Transverse colon (tissue), 4 donors: ENCODE results near the gene ROPN1. TPM values are rescaled to one million over a fixed set of nuclear protein-coding genes. Genes with fewer than 3 reads are reported as not detected.

Source experiments
- DNase-seq: peaks from one replicate; pipeline ENCODE4 v3.0.0-alpha.2; 2019
- H3K27ac ChIP-seq, 4 donors: fragments of 200-600 bp; sonication (generic); 2 replicates each; pipeline ENCODE4 v1.5.1; 2016 to 2018; ENCODE audit warnings: inconsistent platforms in 4 of 4
- H3K27me3 ChIP-seq: fragments of 200-600 bp; sonication (generic); 2 replicates; pipeline ENCODE4 v1.5.1; 2017; ENCODE audit warnings: inconsistent platforms
- H3K36me3 ChIP-seq, 4 donors: fragments of 200-600 bp; sonication (generic); 2 replicates each; pipeline ENCODE4 v1.5.1; 2017 to 2019; ENCODE audit warnings: inconsistent platforms in 4 of 4
- H3K4me1 ChIP-seq, 4 donors: fragments of 200-600 bp; sonication (generic); 2 replicates each; pipeline ENCODE4 v1.5.1; 2017 to 2020; ENCODE audit warnings: inconsistent platforms in 4 of 4
- H3K4me3 ChIP-seq, 4 donors: fragments of 200-600 bp; sonication (generic); 1 replicate in 1 of 4; 2 replicates in 3 of 4; pipeline versions ENCODE4 v1.5.1 to v1.6.1; 2017 to 2019; ENCODE audit warnings: inconsistent platforms in 4 of 4
- H3K9me3 ChIP-seq, 2 donors: fragments of 200-600 bp; sonication (generic); 2 replicates each; pipeline ENCODE4 v1.5.1; 2017 to 2019; ENCODE audit warnings: inconsistent platforms in 2 of 2
- EP300 ChIP-seq: sonication (generic); formaldehyde crosslinking; IDR thresholded peaks from one replicate; pipeline ENCODE4 v1.6.1; 2017; ENCODE audit warnings: antibody characterized with exemption, low read depth
- WGBS, 2 donors: methylation state at CpG; one replicate each; pipeline ENCODE4 v1.1.5; 2018; ENCODE audit warnings: low coverage in 1 of 2; 5-methylcytosine and 5-hydroxymethylcytosine counted together
- in situ Hi-C, 4 donors: fragments of 200-750 bp; cut with MboI; loops; one replicate each; pipeline versions ENCODE4 v1.15.0 to v1.15.1; 2017; ENCODE audit warnings: low sequenced_read_pairs in 3 of 4, low pct_ligation_motif_present in 1 of 4, low pct_unique_long_range_greater_than_20kb in 1 of 4
- intact Hi-C: fragments of 100-400 bp; cut with DNase I; formaldehyde crosslinking; loops from one replicate; pipeline ENCODE4 v1.15.1; 2023; ENCODE audit warnings: low total_unique reads
- total RNA-seq, 4 donors: library from RNA; depleted of rRNA; stranded (reverse); fragments of >200 nt; gene quantifications; one replicate each; pipeline ENCODE4 v1.1.0, GENCODE V29; 2016

Gene ROPN1
- total RNA-seq, 4 donors from 2014 or later, result 1.9 to 3.4 (median 3.0) TPM; not detected in 1

GRCh38 chr3:123919353-123919752 is 72.6 kb downstream of the ROPN1 start:
- no peak for DNase-seq
- H3K4me3 ChIP-seq, result no peak overlapping the region
- H3K27me3 ChIP-seq, result no peaks in the 10 kb centered on the region
- no peak for TF ChIP-seq EP300
- peaks cover 0 to 36% (median 10%) of the 10 kb centered on the region in 4 donors for H3K36me3 ChIP-seq
- peaks cover 20 to 23% of the 10 kb centered on the region in 2 donors for H3K9me3 ChIP-seq
- intact Hi-C loops (no loop called here), in situ Hi-C loops (no loop called here)
- no peaks in the 10 kb centered on the region for H3K4me1 ChIP-seq
- WGBS, 2 donors, result 85% methylated on average over 3 of the region's 3 CpGs; no CpG with 5 or more reads in 1 of the 2 donors
- H3K27ac ChIP-seq, result no peak overlapping the region

Other genes starting within 250 kb of the ROPN1 start
- gene MYLK, start 107.8 kb downstream of the ROPN1 start, total RNA-seq, result 100 to 1,000 TPM; 230 to 527 (median 349) TPM
- gene CCDC14, start 30.9 kb downstream of the ROPN1 start, total RNA-seq, result 100 to 1,000 TPM in 3 of 4 donors, 10 to 100 TPM in 1; 93.1 to 117 (median 110) TPM
- 100 to 1,000 TPM in 2 of 4 donors, 10 to 100 TPM in 2; 76.5 to 308 (median 90.3) TPM for gene KALRN, start 41.2 kb upstream of the ROPN1 start, total RNA-seq